ENCODE results near the gene TUBAL3. TPM values are rescaled to one million over a fixed set of nuclear protein-coding genes. Genes with fewer than 3 reads are reported as not detected.

TUBAL3 gene
- total RNA-seq, 4 donors from 2014 or later, result 0.21 to 0.22 TPM; not detected in 2

GRCh38 chr10:5361966-5362365 lies 42.7 kb downstream of the TUBAL3 start:
- Histone ChIP-seq H3K4me1 (no peaks in the 10 kb centered on the region), H3K27me3 (peaks cover 0 to 9% of the 10 kb centered on the region in 2 donors), H3K4me3 (no peak overlapping the region), H3K27ac (no peak overlapping the region), H3K9me3 (no peaks in the 10 kb centered on the region), H3K36me3 (no peaks in the 10 kb centered on the region)
- TF ChIP-seq EP300 (IDR thresholded peaks at IDR 0.05) (no peak), POLR2A (IDR thresholded peaks at IDR 0.05) (no peak)
- TF ChIP-seq, protein P1, sequence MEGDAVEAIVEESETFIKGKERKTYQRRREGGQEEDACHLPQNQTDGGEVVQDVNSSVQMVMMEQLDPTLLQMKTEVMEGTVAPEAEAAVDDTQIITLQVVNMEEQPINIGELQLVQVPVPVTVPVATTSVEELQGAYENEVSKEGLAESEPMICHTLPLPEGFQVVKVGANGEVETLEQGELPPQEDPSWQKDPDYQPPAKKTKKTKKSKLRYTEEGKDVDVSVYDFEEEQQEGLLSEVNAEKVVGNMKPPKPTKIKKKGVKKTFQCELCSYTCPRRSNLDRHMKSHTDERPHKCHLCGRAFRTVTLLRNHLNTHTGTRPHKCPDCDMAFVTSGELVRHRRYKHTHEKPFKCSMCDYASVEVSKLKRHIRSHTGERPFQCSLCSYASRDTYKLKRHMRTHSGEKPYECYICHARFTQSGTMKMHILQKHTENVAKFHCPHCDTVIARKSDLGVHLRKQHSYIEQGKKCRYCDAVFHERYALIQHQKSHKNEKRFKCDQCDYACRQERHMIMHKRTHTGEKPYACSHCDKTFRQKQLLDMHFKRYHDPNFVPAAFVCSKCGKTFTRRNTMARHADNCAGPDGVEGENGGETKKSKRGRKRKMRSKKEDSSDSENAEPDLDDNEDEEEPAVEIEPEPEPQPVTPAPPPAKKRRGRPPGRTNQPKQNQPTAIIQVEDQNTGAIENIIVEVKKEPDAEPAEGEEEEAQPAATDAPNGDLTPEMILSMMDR (IDR thresholded peaks at IDR 0.05), result no peak
- no peak for DNase-seq (ENCODE audit: low spot score in 2 of 2)
- WGBS, 2 donors, result 78 to 87% methylated on average over 4 of the region's 4 CpGs

- Histone ChIP-seq H3K4me3 (no peak overlapping the region), H3K27ac (no peak overlapping the region), H3K27me3 (peaks cover 0 to 7% of the 10 kb centered on the region in 2 donors), H3K36me3 (no peaks in the 10 kb centered on the region), H3K9me3 (no peaks in the 10 kb centered on the region), H3K4me1 (no peaks in the 10 kb centered on the region)
- no peak for TF ChIP-seq POLR2A (IDR thresholded peaks at IDR 0.05)
- TF ChIP-seq EP300 (IDR thresholded peaks at IDR 0.05), result no peak
- TF ChIP-seq, protein P1 (IDR thresholded peaks at IDR 0.05), result no peak
- no peak for DNase-seq (ENCODE audit: low spot score in 2 of 2)
- 39 to 44% methylated on average over 7 of the region's 7 CpGs for WGBS, 2 donors
Measured at GRCh38 chr10:5360318-5360915, 44.2 kb downstream of the TUBAL3 start.

GRCh38 chr10:5356302-5356763 lies 48.3 kb downstream of the TUBAL3 start:
- no peak overlapping the region for H3K4me3 ChIP-seq
- no peak for TF ChIP-seq POLR2A (IDR thresholded peaks at IDR 0.05)
- TF ChIP-seq EP300 (IDR thresholded peaks at IDR 0.05), result no peak
- TF ChIP-seq, protein P1 (IDR thresholded peaks at IDR 0.05), result no peak
- WGBS, 2 donors, result 84 to 85% methylated on average over 4 of the region's 4 CpGs
- H3K27ac ChIP-seq, result no peak overlapping the region
- H3K4me1 ChIP-seq, result no peaks in the 10 kb centered on the region
- no peak for DNase-seq (ENCODE audit: low spot score in 2 of 2)
- H3K36me3 ChIP-seq, result no peaks in the 10 kb centered on the region
- no peaks in the 10 kb centered on the region for H3K27me3 ChIP-seq
- no peaks in the 10 kb centered on the region for H3K9me3 ChIP-seq

DNA sequence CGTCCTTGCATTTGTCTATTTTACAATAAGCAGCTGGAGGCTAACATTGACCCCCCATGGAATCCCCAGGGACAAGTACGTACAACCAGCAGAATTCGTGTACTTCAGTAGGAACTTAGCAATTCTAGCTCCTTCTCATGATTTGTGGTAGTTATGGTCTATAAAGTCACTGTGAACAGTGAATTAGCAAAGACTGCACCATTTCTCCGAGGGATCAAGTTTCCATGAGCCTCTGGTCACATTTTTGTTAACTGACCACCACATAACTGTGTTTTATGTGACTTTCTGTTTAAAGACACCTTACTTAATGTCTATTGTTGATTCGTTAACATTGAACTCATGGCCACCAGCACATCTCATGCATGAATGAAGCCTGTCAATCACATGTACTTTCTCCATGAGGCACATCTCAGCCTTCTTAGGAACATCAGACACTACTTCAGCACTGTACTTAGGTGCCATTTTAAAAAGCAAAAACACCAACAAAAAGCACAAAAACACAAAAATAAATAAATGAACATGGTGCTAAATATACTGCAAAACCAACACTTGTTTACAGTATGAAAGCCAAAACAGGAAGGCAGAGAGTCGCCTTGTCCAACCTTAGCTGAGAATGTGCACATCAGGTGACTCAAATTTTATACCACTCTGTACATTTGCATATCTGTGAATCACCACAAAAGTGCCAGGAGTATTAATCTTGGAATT lies 48.9 kb downstream of the TUBAL3 start:
- H3K27me3 ChIP-seq, result no peaks in the 10 kb centered on the region
- 83 to 87% methylated on average over 6 of the region's 6 CpGs for WGBS, 2 donors
- no peaks in the 10 kb centered on the region for H3K9me3 ChIP-seq
- TF ChIP-seq, protein P1 (IDR thresholded peaks at IDR 0.05), result no peak
- TF ChIP-seq EP300 (IDR thresholded peaks at IDR 0.05), result no peak
- no peak for TF ChIP-seq POLR2A (IDR thresholded peaks at IDR 0.05)
- H3K4me1 ChIP-seq, result no peaks in the 10 kb centered on the region
- H3K27ac ChIP-seq, result no peak overlapping the region
- DNase-seq (ENCODE audit: low spot score in 2 of 2), result no peak
- no peaks in the 10 kb centered on the region for H3K36me3 ChIP-seq
- no peak overlapping the region for H3K4me3 ChIP-seq

DNA sequence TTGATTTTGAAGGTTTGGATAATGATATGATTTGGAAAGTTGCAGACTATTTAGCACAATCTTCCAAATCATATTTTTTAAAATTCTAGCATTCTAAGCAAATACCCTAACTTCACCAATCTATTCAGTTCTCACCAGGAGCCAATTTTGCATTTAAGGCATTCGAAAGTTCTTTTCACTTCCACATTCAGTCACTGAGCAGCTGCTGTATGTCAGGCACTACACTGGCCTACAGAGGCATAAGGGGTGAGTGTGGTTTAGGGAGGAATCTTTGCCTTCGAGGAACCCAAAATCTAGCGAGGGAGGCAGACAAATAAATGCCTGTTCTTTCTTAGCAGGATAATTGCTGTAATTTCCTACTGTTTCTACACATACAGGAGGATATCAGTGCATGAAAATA lies 50.6 kb downstream of the TUBAL3 start:
- Histone ChIP-seq H3K4me3 (no peak overlapping the region), H3K9me3 (no peaks in the 10 kb centered on the region), H3K4me1 (no peaks in the 10 kb centered on the region), H3K27ac (no peak overlapping the region), H3K36me3 (no peaks in the 10 kb centered on the region), H3K27me3 (no peaks in the 10 kb centered on the region)
- TF ChIP-seq, protein P1 (IDR thresholded peaks at IDR 0.05), result no peak
- no peak for TF ChIP-seq POLR2A (IDR thresholded peaks at IDR 0.05)
- no peak for TF ChIP-seq EP300 (IDR thresholded peaks at IDR 0.05)
- DNase-seq (ENCODE audit: low spot score in 2 of 2), result no peak
- WGBS, 2 donors, result 32 to 57% methylated on average over 3 of the region's 3 CpGs
